GM19099 (cell line): Measurements from ENCODE around the gene KAT5.

ENCODE experiments used
- POLR2A ChIP-seq: IDR thresholded peaks from 3 replicates; pipeline ENCODE4 v1.6.1; 2011; ENCODE audit warnings: low read depth; ENCODE audit not compliant: insufficient read length; ENCODE audit errors: extremely low read depth

The KAT5 gene

DNA sequence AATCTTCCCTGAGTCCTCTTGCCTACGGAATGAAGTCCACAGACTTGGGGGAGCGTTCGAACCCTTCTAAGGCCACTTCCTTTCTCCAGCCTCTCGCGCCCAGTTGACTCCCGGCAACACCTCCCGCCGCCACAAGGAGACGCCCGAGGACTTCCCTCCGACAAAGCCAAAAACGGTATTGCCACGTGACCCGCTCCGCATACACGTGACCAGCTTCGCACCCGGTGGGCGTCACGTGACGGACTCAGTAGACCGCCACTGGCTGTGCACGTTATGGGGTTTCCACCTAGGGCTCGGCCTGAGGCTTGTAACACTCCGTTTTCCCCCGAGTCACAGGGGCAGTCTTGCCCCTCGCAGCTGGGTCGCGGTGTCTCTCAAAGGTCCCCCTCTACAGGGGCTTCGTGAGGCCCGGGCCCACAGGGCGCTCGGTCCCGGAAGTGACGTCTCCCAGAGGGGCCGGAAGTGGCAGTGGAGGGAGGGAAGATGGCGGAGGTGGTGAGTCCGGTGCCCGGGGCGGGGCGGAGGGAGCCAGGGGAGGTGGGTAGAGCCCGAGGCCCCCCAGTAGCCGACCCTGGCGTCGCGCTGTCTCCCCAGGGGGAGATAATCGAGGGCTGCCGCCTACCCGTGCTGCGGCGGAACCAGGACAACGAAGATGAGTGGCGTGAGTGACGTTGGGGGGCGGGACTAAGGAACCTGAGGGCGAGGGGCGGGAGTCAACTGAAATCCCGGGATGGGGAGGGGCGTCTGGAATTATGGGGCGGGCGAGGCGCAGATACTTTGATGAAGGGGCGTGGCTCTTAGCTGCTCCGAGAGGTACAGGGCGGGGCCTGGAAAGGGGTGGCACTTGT is at the start of gene KAT5:
TSS of gene KAT5 (plus strand) at position 468 of the 848 bp plus-strand sequence. CDS start at position 484, 16 bp downstream.
- TF ChIP-seq POLR2A, result peak; percentile 82

DNA sequence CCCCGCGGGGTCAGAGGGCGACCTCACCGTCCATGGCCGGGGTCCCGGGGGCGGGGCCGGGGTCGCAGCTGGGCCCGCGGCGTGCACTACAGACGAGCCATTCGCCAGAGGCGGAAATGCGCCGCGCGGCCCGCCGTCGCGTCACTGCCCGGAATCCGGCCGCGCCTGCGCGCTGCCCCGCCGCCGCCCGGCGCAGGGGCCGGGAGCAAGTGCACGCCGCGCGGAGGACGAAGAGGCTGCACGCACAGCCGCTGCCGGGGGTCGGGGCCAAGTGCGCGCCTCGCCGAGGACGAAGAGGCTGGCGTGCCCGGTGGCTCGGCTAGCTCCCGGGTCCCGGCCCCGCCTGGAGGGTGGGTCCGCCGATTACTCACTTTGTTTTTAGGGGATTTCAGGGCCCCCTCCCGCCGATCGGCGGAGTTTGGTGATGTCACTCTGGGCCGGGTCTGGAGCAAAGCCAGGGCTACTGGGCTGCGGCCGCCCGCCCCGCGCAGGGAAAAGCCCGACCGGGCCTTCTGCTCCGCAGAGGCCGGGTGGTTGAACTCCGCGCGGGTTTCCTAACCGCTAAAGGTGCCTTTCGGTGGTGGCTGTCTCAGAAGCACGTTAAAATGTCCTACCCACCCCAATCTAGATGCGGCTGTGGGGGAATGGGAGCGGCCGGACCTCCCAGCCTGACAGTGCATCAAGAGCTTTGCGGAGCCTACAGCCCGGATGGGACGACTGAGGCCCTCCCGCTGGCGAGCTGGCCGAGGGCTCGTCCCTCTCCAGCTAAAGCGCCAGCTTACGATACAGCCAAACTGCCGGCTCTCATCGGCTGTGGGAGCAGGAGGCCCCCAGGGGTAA is 49.0 kb upstream of the KAT5 start, which contains the start of gene RELA:
TSS of gene RELA (minus strand) at position 118 of the 840 bp plus-strand sequence. CDS start at position 34, 84 bp downstream.
- TF ChIP-seq POLR2A, result peak; percentile 72

DNA sequence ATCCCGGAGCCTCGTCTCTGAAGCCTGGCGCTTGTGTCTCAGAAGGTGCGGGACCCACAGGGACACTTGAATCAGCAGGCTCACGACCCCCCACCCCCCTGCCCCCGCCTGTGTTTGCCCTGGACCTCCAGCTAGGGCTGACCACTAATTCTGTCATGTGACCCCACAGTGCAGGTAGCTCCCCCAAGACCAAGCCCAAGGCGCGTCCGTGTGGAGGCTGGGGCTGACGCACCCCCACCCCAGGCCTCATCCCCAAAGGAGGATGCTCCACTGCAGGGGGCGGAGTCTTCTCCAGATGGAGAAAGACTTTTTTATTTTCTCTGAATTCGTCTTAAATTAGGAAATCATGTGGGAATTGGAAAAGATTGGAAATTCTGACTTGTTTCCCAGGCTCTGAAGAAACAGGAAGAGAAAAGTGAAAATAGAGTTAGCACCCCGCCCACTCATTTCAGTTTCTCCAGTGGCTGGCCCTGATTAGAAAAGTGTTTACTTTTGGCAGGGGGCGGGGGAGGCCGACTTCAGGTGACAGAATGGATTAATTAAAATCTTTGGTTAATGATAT is 48.3 kb upstream of the KAT5 start:
- peak; percentile 29 for TF ChIP-seq POLR2A

DNA sequence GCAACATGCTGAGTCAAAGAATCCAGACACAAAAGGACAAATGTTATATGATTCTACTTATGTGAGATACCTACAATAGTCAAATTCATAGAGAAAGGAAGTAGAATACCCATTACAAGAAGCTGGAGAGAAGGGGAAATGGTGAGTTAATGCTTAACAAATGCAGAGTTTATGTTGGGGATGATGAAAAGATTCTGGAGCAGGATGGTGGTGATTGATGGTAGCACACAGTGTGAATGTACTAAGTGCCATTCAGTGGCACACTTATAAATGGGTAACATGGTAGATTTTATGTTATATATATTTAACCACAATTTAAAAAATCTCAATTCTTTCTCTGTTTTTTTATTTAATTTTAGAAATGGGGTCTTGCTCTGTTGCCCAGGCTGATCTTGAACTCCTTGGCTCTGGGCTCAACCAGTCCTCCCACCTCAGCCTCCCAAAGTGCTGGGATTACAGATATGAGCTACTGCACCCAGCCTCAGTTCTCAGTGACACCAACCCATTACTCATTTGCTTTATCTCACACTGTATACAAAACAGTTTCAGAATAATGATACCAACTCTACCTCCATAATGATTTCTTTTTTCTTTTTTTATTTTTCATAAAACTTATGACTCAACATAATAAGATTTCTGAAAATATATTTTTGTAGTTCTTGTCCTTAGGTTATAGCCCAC is 39.7 kb upstream of the KAT5 start:
- no peak for TF ChIP-seq POLR2A

DNA sequence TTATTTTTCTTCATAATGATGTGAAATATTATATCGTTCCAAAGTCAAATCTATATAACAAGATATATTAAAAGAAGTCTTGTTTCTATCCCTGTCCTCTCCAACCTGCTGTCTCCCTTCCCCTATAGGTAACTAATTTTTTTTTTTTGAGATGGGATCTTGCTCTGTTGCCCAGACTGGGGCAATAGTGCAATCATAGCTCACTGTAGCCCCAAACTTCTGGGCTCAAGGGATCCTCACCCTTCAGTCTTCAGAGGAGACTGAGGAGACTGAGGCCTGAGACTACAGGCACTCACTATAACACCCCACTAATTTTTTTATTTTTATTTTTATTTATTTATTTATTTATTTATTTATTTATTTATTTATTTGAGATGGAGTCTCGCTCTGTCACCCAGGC is 39.1 kb upstream of the KAT5 start:
- no peak for TF ChIP-seq POLR2A

DNA sequence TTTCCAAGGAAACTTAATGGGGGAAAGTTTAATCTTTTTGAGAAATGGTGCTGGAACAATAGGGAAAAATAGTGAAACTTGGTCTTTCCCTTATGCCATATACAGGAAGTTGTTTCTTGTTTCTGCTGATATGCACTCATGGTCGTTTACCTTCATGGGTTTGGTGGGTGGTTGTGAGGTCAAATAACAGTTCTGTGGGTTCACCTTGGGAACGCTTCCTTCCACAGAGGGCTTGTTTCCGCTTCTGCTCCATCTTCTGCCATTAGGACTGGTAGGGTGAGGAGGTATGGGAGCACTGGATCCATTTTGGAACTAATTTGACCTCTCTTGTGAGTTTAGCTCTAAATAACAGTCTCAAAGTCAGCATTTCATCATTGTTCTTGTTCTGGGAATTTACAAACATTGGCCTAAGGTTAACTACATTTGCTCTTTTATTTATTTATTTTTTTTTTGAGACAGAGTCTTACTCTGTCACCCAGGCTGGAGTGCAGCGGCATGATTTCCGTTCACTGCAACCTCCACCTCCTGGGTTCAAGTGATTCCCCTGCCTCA is 31.8 kb upstream of the KAT5 start:
- no peak for TF ChIP-seq POLR2A

DNA sequence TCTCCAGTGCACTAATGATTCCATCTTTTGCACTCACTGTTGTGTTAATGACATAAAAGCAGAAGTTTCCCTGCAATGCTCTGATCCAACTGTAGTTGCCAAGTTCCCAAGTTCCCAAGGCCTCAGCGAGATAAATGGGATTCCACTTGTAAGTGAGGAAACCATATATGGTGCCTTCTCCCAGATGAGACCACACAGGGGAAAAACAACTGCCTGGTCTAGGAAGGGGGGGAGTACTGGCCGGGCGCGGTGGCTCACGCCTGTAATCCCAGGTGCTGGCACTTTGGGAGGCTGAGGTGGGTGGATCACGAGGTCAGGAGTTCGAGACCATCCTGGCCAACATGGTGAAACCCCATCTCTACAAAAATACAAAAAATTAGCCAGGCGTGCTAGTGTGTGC is 26.1 kb upstream of the KAT5 start:
- no peak for TF ChIP-seq POLR2A

DNA sequence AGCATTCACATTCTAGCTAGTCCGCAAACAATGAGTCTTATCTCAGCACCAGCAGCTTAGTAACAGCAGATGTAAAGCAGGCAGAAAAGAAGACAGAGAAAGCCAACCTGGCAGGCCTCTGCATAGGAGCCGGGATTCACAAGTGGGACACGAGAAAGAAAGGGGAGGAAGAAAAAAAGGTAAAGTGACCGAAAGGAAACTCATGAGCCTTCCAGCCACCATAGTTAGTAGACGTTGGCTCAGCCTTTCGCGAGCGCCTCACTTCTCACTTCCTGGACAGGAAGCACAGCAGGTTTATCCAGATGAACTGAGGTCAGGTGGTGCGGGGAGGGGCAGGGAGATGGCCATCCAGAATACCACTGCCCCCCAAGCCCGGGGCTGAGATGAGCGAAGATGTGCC is 19.7 kb upstream of the KAT5 start:
- TF ChIP-seq POLR2A, result no peak

DNA sequence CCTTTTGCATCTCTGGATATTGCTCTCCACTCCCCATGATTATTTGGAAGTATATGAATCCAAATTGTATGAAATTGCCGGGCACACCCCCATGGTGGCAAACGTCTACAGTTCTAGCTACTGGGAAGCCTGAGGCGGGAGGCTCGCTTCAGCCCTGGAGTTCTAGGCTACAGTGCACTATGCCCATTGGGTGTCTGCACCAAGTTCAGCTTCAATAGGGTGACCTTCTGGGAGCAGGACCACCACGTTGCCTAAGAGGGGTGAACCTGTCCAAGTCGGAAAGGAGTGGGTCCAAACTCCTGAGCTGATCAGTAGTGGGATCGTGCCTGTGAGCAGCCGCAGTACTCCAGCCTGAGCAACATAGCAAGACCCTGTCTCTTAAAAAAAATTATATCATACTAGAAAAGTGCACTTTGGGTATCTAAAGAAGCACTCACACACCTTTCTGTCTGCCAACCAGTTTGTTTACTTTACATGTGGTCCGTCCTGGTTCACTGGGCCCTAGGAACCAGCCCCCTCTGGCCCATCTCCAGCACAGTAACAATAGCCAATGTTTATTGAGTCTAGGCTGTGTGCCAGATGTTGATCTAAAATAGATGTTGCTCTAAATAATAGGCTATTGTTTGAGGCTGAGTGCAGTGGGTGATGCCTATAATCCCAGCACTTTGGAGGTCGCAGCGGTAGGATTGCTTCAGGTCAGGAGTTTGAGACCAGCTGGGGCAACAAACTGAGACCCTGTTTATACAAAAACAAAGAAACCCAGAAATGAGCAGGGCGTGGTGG is 16.4 kb upstream of the KAT5 start:
- no peak for TF ChIP-seq POLR2A

DNA sequence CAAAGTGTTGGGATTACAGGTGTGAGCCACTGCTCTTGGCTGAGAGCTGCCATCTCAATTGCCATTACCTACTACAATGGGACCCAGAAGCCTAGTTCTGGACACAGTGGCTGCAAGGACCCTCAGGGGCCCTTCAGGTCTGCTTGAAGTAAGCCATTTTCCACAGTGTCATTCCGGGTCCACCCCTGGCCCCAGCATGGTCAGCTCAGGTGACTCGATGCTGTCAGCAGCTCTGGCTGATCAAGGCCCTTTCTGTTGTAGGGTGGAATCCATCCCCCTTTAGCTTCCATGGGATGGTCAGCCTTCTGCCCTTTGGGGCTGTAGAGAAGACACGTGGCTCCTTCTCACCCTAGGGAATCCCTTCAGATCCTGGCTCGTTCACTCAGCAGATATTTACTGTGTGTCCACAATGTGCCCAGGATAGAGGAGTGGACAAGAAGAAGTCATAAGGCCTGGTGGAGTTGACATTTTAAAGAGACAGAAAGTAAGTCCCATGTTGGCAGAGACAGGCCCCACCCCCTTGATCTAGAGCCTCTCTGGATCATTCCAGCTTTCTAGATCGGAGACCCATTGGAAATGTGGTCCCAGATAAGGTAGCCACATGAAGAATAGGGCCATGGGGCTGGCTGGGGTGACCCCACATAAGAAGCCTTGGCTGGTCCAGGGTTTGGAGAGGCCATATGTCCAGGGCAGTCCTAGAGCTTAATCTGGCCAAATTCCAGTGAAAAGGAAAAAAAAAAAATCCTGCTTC is 15.1 kb upstream of the KAT5 start:
- TF ChIP-seq POLR2A, result no peak

DNA sequence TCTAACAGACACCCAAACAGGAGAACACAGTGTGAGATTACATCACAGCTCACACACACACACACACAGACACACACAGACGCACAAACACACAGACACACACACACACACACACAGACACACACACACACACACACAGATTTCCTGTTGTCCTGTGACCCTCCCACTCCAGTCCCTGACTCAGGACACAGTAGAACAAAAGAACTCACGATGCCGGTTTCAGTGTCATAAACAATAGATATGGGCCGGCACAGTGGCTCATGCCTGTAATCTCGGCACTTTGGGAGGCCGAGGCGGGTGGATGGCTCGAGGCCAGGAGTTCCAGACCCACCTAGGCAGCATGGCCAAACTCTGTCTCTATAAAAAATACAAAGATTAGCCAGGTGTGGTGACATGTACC is 13.8 kb upstream of the KAT5 start:
- TF ChIP-seq POLR2A, result no peak

DNA sequence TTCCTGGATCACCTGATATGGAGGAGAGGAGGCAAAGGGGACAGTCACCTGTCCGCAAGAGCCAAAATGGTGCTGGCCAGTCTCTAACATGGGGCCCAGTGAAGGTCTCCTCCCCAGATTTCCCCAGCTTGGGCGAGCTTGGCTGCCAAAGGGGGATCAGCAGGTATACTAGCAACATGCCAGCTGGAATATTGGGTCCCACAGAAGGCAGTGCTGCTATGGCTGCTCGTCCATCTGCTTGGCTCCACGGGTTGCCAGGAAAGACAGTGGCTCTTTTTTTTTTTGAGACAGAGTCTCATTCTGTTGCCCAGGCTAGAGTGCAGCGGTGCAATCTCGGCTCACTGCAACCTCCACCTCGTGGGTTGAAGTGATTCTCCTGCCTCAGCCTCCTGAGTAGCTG is 12.7 kb upstream of the KAT5 start:
- no peak for TF ChIP-seq POLR2A

DNA sequence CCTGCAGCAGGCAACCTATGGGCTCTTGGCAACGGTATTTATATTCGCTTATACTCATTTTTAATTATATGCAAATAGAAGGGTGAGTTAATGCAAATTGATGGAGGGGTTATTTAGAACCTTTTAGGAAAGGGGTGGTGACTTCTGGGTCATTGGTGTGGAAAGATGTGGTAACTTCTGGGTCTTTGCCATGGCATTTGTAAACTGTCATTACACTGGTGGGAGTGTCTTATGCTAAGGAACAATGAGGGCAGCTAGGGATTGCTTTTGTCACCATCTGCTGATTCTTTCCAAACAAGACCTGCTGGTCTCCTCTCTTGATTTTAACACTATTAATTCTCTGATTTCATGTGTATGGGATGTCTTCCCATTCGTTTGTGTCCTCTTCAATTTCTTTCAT is 11.7 kb upstream of the KAT5 start:
- no peak for TF ChIP-seq POLR2A
